PFSK-1 (cell line): ENCODE results near the gene MSH5.
A peak's percentile ranks its signal among the peaks of the same experiment; 100 is the strongest.

Source experiments
- FOXP2 ChIP-seq: optimal IDR thresholded peaks from 2 replicates; pipeline ENCODE3; 2011; ENCODE audit warnings: borderline replicate concordance, control low read depth, inconsistent platforms; ENCODE audit not compliant: insufficient read depth; ENCODE audit errors: extremely low read length, extremely low read depth
- POLR2AphosphoS5 ChIP-seq: IDR thresholded peaks from 2 replicates; pipeline ENCODE4 v1.6.1; 2012; ENCODE audit warnings: low read depth, mild to moderate bottlenecking, control low read depth, low read length, moderate library complexity
- REST ChIP-seq, 2 experiments: IDR thresholded peaks; 2 replicates each; pipeline versions ENCODE4 v1.6.1 to v1.8.0; 2011 to 2012; ENCODE audit warnings: low read depth in 2 of 2, low read length in 2 of 2, control low read depth in 1 of 2, inconsistent platforms in 1 of 2, mild to moderate bottlenecking in 1 of 2, moderate library complexity in 1 of 2; ENCODE audit not compliant: insufficient read depth in 1 of 2
- SIN3A ChIP-seq: IDR thresholded peaks from 2 replicates; pipeline ENCODE4 v1.6.1; 2012; ENCODE audit warnings: mild to moderate bottlenecking, low read length, moderate library complexity, borderline replicate concordance; ENCODE audit not compliant: insufficient read depth
- TAF1 ChIP-seq: IDR thresholded peaks from 2 replicates; pipeline ENCODE4 v1.6.1; 2012; ENCODE audit warnings: low read length, control low read depth, borderline replicate concordance; ENCODE audit not compliant: insufficient read depth

The MSH5 gene

GRCh38 chr6:31736021-31736767 lies 3.6 kb upstream of the MSH5 start, which contains the start of gene CLIC1:
TSS of gene CLIC1 (minus strand) at chr6:31736530. CDS start at chr6:31736300, 230 bp downstream.
- TF ChIP-seq TAF1 = peak; percentile 76; the same call in 1 of the 2 replicates
- 0 out of 2 replicates have a peak, but pooled peaks have one; percentile 2 for TF ChIP-seq SIN3A
- no peak for TF ChIP-seq REST (IDR thresholded peaks at IDR 0.05; ENCODE audit: insufficient read depth in 1 of 2, low read depth in 2 of 2, low read length in 2 of 2)
- TF ChIP-seq FOXP2 = no peak
- peak; percentile 94 for TF ChIP-seq POLR2AphosphoS5

GRCh38 chr6:31736768-31737314 lies 3.0 kb upstream of the MSH5 start:
- TF ChIP-seq TAF1 (no peak), POLR2AphosphoS5 (no peak), FOXP2 (no peak), SIN3A (no peak), REST (IDR thresholded peaks at IDR 0.05; ENCODE audit: insufficient read depth in 1 of 2, low read depth in 2 of 2, low read length in 2 of 2) (no peak)

GRCh38 chr6:31737315-31737990 lies 2.4 kb upstream of the MSH5 start:
- no peak for TF ChIP-seq TAF1
- TF ChIP-seq SIN3A = no peak
- no peak for TF ChIP-seq FOXP2
- TF ChIP-seq POLR2AphosphoS5 = no peak
- no peak for TF ChIP-seq REST (IDR thresholded peaks at IDR 0.05; ENCODE audit: insufficient read depth in 1 of 2, low read depth in 2 of 2, low read length in 2 of 2)

- TF ChIP-seq FOXP2 (no peak), POLR2AphosphoS5 (no peak), SIN3A (0 out of 2 replicates have a peak, but pooled peaks have one; percentile 11), REST (IDR thresholded peaks at IDR 0.05; ENCODE audit: insufficient read depth in 1 of 2, low read depth in 2 of 2, low read length in 2 of 2) (0 out of 4 replicates have a peak, but pooled peaks of 1 of the 2 experiments have one; percentile 20), TAF1 (no peak)
Measured at GRCh38 chr6:31737991-31738979, 1.5 kb upstream of the MSH5 start.
